Subcutaneous adipose tissue (tissue), 4 donors: ENCODE results near the gene OR5B12. TPM values are rescaled to one million over a fixed set of nuclear protein-coding genes. Genes with fewer than 3 reads are reported as not detected.

Experiments used
- total RNA-seq, 4 donors: library from RNA; depleted of rRNA; stranded (reverse); fragments of >200 nt; gene quantifications; one replicate each; pipeline ENCODE4 v1.1.0, GENCODE V29; 2016
- TF ChIP-seq, protein P1 (sequence below): fragments of 450-650 bp; IDR thresholded peaks from one replicate; pipeline ENCODE4 v1.5.1; 2016; ENCODE audit warnings: low read depth, mild to moderate bottlenecking, control low read depth, antibody characterized with exemption, moderate library complexity

The OR5B12 gene
- total RNA-seq: not detected

GRCh38 chr11:58442136-58442535, at the start of gene OR5B12:
OR5B12 (minus strand) TSS chr11:58442236; CDS start chr11:58440151, 2,085 bp downstream.
- TF ChIP-seq, protein P1, sequence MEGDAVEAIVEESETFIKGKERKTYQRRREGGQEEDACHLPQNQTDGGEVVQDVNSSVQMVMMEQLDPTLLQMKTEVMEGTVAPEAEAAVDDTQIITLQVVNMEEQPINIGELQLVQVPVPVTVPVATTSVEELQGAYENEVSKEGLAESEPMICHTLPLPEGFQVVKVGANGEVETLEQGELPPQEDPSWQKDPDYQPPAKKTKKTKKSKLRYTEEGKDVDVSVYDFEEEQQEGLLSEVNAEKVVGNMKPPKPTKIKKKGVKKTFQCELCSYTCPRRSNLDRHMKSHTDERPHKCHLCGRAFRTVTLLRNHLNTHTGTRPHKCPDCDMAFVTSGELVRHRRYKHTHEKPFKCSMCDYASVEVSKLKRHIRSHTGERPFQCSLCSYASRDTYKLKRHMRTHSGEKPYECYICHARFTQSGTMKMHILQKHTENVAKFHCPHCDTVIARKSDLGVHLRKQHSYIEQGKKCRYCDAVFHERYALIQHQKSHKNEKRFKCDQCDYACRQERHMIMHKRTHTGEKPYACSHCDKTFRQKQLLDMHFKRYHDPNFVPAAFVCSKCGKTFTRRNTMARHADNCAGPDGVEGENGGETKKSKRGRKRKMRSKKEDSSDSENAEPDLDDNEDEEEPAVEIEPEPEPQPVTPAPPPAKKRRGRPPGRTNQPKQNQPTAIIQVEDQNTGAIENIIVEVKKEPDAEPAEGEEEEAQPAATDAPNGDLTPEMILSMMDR: no peak

- TF ChIP-seq, protein P1: no peak
Measured at GRCh38 chr11:58490827-58491226, 48.8 kb upstream of the OR5B12 start.

- TF ChIP-seq, protein P1: no peak
Measured at GRCh38 chr11:58487170-58487569, 45.1 kb upstream of the OR5B12 start.

- TF ChIP-seq, protein P1: no peak
Measured at GRCh38 chr11:58485961-58486360, 43.9 kb upstream of the OR5B12 start.

- TF ChIP-seq, protein P1: no peak
Measured at GRCh38 chr11:58471892-58472291, 29.9 kb upstream of the OR5B12 start.

DNA sequence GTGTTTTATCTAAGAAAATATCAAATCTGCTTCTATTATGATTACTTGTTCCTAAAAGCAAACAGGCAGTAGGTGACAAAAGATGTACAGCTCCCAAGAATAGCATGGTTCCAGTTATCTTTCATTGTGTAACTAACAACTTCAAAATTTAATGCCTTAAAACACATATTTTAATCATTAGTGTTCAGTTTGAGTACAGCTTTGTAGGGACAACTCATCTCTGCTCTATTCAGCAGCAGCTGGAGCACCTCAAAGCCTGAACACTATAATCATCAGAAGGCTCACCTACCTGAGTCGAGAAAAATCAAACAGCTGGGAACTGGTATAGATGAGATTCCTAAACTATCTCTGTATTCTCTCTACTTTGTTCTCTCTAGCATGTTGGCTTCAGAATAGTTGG, 24.3 kb upstream of the OR5B12 start:
- TF ChIP-seq, protein P1: no peak

DNA sequence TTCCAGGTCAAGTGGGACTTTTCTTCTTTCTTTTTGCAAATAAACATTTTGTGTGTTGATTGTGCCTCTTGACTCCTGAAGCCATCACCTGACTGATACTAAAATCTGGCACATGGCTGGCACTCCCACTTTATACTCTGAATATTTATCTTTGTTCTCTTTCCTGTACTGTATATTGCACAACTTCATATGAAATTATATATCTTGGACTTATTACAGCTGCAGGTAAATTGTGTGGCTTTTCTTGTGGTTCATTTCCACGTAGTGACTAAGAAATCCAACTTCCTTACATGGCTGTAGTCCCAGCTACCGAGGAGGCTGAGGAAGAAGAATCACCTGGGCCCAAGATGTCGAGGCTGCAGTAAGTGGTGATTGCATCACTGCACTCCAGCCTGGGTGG, 23.7 kb upstream of the OR5B12 start:
- TF ChIP-seq, protein P1: no peak
